ENCODE data around the gene DCTD.

Gene DCTD

GRCh38 chr4:182917182-182918043 is at the start of gene DCTD:
TSS of gene DCTD (minus strand) at chr4:182917386. CDS start at chr4:182915568, 1,818 bp downstream.
- peak; percentile 56 to 57 for DNase-seq (ENCODE audit: low read depth in 2 of 2)

DNA sequence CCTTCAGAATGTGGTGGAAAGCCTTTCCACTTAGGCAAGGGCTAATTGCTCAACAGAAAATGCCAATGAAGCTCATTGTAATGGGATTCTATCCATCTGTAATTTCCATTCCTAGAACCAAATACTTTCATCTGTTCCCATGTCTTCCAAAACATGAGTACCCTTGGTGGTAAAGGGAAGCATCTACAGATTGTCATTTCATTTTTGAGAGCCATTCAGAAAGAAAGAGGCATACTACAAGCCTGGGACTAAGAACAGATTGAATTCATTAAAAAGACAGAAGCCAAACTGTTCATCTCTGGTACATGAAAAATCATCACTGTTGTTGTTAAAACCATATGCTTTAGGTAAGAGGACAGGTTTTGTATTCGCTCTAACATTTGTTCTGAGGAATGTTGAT is 43.6 kb upstream of the DCTD start:
- DNase-seq (ENCODE audit: low read depth in 2 of 2), result no peak

DNA sequence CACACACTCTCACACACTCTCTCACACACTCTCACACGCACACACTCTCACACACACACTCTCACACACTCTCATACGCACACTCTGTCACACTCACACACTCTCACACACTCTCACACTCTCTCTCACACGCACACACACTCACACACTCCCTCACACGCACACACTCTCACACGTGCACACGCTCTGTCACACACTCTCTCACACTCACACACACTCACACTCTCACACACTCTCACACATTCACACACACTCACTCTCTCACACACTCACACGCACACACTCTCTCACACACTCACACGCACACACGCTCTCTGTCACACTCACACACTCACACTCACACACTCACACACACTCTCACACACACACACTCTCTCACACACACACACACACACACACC is 43.0 kb upstream of the DCTD start:
- no peak for DNase-seq (ENCODE audit: low read depth in 2 of 2)

DNA sequence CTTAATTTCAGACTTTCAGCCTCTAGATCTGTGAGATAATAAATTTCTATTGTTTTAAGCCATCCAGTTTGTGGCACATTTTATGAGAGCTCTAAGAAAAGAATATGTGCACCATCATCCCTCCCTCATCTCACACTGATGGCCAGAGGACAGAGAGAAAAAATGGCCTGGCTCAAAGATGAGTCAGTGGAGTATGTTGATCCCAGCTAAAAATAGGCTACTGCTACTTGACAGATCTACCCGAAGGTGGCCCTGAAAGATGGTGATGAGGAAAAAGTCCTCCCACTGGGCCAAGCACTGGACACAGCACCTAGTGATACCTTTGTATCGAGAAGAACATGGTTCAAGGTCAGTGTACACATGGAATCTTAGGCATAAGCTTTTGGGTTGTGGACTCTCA is 38.2 kb upstream of the DCTD start:
- DNase-seq (ENCODE audit: low read depth in 2 of 2), result no peak

DNA sequence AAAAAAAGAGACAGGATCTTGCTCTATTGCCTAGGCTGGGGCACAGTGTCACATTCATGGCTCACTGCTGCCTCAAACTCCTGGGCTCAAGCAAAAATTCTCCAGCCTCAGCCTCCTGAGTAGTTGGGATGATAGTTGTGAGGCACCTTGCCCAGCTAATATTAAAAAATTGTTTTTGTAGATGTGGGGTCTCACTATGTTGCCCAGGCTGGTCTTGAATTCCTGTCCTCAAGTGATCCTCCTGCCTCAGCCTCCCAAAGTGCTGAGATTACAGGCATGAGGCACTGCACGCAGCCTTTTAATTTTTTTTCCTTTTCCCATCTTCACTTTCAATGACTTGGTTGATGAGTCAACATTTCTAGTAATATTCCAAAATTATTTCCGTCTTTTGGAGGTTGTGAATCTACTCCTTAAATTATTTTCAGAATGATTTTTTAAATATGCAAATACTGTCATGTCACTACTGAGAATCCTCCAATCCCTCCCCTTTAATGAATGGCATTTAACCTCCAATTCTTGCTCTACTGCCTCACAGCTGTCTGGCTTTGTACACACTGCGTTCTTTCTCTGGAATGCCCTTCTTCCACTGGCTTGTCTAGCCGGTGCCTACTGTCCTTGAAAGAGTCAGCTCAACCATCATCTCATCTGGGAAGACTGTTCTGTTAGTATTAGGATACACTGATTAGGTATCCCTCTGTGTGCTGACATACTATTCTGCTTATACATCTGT is 27.5 kb upstream of the DCTD start:
- no peak for DNase-seq (ENCODE audit: low read depth in 2 of 2)

DNA sequence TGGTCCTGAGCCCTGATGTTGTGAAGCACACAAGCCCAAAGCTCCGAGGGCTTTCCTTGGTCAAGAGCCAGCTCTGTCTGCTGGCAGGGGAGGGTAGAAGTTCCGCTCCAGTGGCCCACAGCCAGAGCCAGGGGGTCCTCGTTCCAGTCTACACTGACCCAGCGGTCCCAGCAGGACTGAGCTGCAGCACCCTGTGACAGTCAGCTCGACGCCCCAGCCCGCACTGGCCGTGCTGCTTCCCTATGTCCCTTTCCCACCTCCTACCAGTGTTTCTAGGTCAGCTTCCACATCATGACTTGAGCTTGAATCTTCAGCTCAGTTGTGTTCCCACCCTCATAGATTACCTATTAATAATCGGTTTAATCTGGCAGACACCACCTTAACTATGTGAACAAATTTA is 22.5 kb upstream of the DCTD start:
- DNase-seq (ENCODE audit: low read depth in 2 of 2), result no peak

DNA sequence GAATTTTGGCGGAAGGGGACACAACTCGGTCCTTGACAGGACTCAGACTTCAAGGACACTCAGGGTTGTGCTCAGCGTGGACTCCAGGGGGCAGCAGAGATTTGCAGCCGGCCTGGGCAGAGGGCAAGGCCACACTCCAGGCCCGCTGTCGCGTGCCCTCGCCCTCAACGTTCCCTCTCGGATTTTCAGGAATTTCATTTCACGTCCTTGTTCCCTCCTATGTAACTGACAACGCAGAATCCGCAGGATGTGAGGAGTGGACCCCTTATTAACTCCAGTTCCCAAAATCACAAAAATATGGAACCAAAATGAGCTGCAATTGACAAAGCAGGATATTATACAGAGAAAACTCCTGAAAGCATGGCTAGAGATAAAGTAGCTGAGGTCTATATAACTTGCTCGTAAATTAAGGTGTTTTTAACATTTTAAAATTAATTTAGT is 21.0 kb upstream of the DCTD start:
- DNase-seq (ENCODE audit: low read depth in 2 of 2), result peak; percentile 18 to 24

- no peak for DNase-seq (ENCODE audit: low read depth in 2 of 2)
Measured at GRCh38 chr4:182937268-182938204, 20.4 kb upstream of the DCTD start.

DNA sequence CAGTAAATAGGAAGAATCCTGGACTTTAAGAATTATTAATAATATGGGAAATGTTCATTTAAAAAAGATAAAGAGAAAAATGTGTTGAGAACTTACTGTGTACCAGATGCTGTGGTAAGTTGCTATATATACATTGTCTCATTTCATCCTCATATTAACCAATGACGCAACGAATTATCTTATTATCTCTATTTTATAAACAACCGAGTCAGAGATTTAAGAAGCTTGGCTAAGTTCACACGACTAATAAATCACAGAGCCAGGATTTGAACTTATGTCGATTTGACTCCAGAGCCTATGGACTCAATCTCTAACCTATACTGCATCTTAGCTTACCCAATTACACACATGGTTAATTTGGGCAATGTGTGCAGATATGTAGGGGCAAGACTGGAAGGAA is 15.5 kb upstream of the DCTD start:
- DNase-seq (ENCODE audit: low read depth in 2 of 2), result no peak

- no peak for DNase-seq (ENCODE audit: low read depth in 2 of 2)
Measured at GRCh38 chr4:182931691-182932345, 14.6 kb upstream of the DCTD start.

DNA sequence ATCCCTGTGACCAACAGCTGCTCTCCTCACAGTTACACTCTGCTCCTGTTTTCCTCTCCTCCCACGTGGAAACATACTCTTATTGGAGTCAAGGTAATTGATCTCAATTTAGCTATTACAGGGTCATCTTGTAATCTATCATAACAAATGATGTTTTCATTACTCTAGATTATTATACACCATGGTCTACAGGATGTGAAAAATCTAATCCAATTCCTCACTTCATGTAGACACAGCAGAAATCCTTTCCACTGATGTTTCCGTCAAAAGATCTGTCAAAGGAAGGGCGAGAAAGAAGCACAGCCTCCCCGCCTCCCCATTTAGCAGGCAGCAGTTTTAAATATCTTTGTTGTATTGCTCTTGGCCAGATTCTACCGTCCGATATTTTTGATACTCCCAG is 13.7 kb upstream of the DCTD start:
- no peak for DNase-seq (ENCODE audit: low read depth in 2 of 2)

DNA sequence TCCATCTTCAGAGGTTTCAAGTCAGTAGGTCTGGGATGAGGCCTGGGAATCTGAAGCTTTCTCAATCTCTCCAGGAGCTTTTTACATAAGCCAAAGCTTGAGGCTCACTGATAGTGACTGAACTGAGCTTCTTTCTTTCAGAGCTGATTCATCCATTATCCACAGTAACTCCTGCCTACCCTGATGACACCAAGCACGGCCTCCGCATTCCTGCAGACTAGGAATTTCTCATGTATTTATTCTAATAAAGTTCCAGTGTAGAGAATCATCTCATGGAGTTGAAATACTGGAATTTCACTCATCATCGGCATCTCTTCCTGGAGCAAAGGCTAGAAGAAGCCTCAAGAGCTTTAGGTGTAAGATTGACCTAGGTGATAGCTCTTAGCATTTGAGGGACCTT is 12.1 kb upstream of the DCTD start:
- no peak for DNase-seq (ENCODE audit: low read depth in 2 of 2)

DNA sequence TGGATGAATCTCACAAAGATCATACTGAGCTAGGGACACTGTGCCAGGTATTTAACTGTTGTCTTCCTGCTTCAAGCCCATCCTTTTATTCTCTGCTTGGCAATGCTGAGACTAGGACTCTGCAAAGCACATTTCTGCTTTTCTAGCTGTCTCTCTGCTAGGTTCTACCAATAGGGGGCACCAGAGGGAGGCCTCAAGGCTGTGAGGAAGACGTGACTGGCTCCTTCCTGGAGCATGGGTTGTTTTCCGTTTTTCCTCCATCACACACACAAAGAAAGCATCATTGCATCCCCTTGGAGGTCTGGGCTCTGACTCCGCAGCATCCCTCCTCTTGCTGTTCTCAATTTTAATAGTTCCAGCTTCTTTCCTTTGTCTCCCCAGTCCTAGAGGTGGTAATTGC is 10.9 kb upstream of the DCTD start:
- no peak for DNase-seq (ENCODE audit: low read depth in 2 of 2)

- no peak for DNase-seq (ENCODE audit: low read depth in 2 of 2)
Measured at GRCh38 chr4:182927505-182927904, 10.3 kb upstream of the DCTD start.

GRCh38 chr4:182925855-182926254 is 8.7 kb upstream of the DCTD start:
- no peak for DNase-seq (ENCODE audit: low read depth in 2 of 2)

- peak; percentile 21 to 38 for DNase-seq (ENCODE audit: low read depth in 2 of 2)
Measured at GRCh38 chr4:182925298-182925757, 8.1 kb upstream of the DCTD start.

- DNase-seq (ENCODE audit: low read depth in 2 of 2), result no peak
Measured at GRCh38 chr4:182924497-182924896, 7.3 kb upstream of the DCTD start.

GRCh38 chr4:182923796-182924340 is 6.7 kb upstream of the DCTD start:
- no peak for DNase-seq (ENCODE audit: low read depth in 2 of 2)

- DNase-seq (ENCODE audit: low read depth in 2 of 2), result no peak
Measured at GRCh38 chr4:182923366-182923765, 6.2 kb upstream of the DCTD start.

GRCh38 chr4:182922501-182923284 is 5.5 kb upstream of the DCTD start:
- no peak for DNase-seq (ENCODE audit: low read depth in 2 of 2)
